Endothelial cell of umbilical vein (primary cell): ENCODE measurements around the gene SMAD7. TPM values are rescaled to one million over a fixed set of nuclear protein-coding genes. Genes with fewer than 3 reads are reported as not detected.

ENCODE experiments used
- BruUV-seq: library from RNA; stranded (reverse); fragments of 400-500 nt; replicated peaks from 2 replicates; lab custom pipeline; 2021; lab: Mats Ljungman, UMichigan
- CTCF ChIA-PET: fragments of 300-600, 350-600 bp; sonication (Branson Sonifier 250); formaldehyde crosslinking; loops from one replicate; lab custom pipeline; 2021; ENCODE audit warnings: antibody characterized with exemption, inconsistent platforms; lab: Charles Lee
- POLR2A ChIA-PET: fragments of 300-600, 350-600 bp; sonication (Branson Sonifier 250); formaldehyde crosslinking; loops from one replicate; lab custom pipeline; 2021; ENCODE audit warnings: antibody characterized with exemption, inconsistent platforms; lab: Charles Lee
- DNase-seq: peaks from one replicate; pipeline ENCODE4 v3.0.0-alpha.2; 2011; ENCODE audit warnings: low read depth, low spot score
- FAIRE-seq: peaks from 2 replicates; lab custom pipeline; 2011; peaks lifted over from hg19 to GRCh38; lab: Jason Lieb, UNC
- H2AFZ ChIP-seq: 2 replicates; pipeline ENCODE4 v1.6.0; 2012; ENCODE audit warnings: low read depth, low read length, control low read depth, inconsistent platforms
- H3K27ac ChIP-seq: 2 replicates; pipeline ENCODE4 v1.5.1; 2011; ENCODE audit warnings: low read depth, mild to moderate bottlenecking, control low read depth, low read length, moderate library complexity; ENCODE audit not compliant: insufficient read depth
- H3K27me3 ChIP-seq, 2 experiments: 2 replicates each; pipeline versions ENCODE4 v1.6.0 to v1.6.1; 2011; ENCODE audit warnings: low read length in 2 of 2, mixed read lengths in 1 of 2; ENCODE audit not compliant: control insufficient read depth in 2 of 2, insufficient read depth in 2 of 2
- H3K36me3 ChIP-seq, 2 experiments: 2 replicates in 1 of 2; 3 replicates in 1 of 2; pipeline ENCODE4 v1.5.1; 2011; ENCODE audit warnings: low read length in 2 of 2, mild to moderate bottlenecking in 1 of 2, moderate library complexity in 1 of 2; ENCODE audit not compliant: control insufficient read depth in 2 of 2, insufficient read depth in 2 of 2; ENCODE audit errors: extremely low read depth in 1 of 2
- H3K4me1 ChIP-seq: 3 replicates; pipeline ENCODE4 v1.5.1; 2011; ENCODE audit warnings: mild to moderate bottlenecking, low read length; ENCODE audit not compliant: control insufficient read depth, insufficient read depth; ENCODE audit errors: extremely low read depth
- H3K4me2 ChIP-seq: 2 replicates; pipeline ENCODE4 v1.6.1; 2011; ENCODE audit warnings: low read length, control low read depth, mixed read lengths; ENCODE audit not compliant: insufficient read depth
- H3K4me3 ChIP-seq, 3 experiments: fragments of 200-600 bp in 1 of 3; sonication (generic), shearing (Covaris generic) in 1 of 3; replicated peaks in 1 of 3; 2 replicates each; pipeline ENCODE4 v1.5.1; 2011 to 2016; ENCODE audit warnings: control low read depth in 3 of 3, low read length in 3 of 3, mild to moderate bottlenecking in 2 of 3, inconsistent platforms in 1 of 3, low read depth in 1 of 3, moderate library complexity in 1 of 3; ENCODE audit not compliant: insufficient read depth in 1 of 3
- H3K79me2 ChIP-seq: 2 replicates; pipeline ENCODE4 v1.6.0; 2012; ENCODE audit warnings: low read length, inconsistent platforms; ENCODE audit not compliant: control insufficient read depth, insufficient read depth
- H3K9ac ChIP-seq: replicated peaks from 2 replicates; pipeline ENCODE3; 2011; ENCODE audit warnings: low read length, control low read depth; ENCODE audit not compliant: insufficient read depth; ENCODE audit errors: extremely low read depth
- H3K9me1 ChIP-seq: replicated peaks from 3 replicates; pipeline ENCODE4 v1.6.0; 2011; ENCODE audit warnings: mild to moderate bottlenecking, low read length; ENCODE audit not compliant: control insufficient read depth, insufficient read depth; ENCODE audit errors: extremely low read depth
- H3K9me3 ChIP-seq: replicated peaks from 2 replicates; pipeline ENCODE4 v1.5.1; 2012; ENCODE audit warnings: low read length, inconsistent platforms; ENCODE audit not compliant: control insufficient read depth, insufficient read depth
- H4K20me1 ChIP-seq: replicated peaks from 2 replicates; pipeline ENCODE3; 2011; ENCODE audit warnings: mild to moderate bottlenecking, low read length; ENCODE audit not compliant: control insufficient read depth, insufficient read depth; ENCODE audit errors: extremely low read depth
- EZH2 ChIP-seq: IDR thresholded peaks from 2 replicates; pipeline ENCODE4 v1.6.1; 2012; ENCODE audit warnings: borderline replicate concordance, low read depth, mild to moderate bottlenecking, moderate library complexity, low read length, inconsistent platforms; ENCODE audit not compliant: severe bottlenecking
- FOS ChIP-seq: IDR thresholded peaks from 2 replicates; pipeline ENCODE4 v1.6.1; 2011; ENCODE audit warnings: mild to moderate bottlenecking, low read length, moderate library complexity, borderline replicate concordance; ENCODE audit not compliant: insufficient read depth
- GATA2 ChIP-seq: IDR thresholded peaks from 2 replicates; pipeline ENCODE4 v1.7.0; 2011; ENCODE audit warnings: low read depth, mild to moderate bottlenecking, moderate library complexity, mixed read lengths, low read length; ENCODE audit not compliant: insufficient read length, insufficient read depth
- JUN ChIP-seq: IDR thresholded peaks from 2 replicates; pipeline ENCODE4 v1.6.1; 2011; ENCODE audit warnings: borderline replicate concordance, low read depth; ENCODE audit not compliant: insufficient read length, insufficient read depth
- MYC ChIP-seq: IDR thresholded peaks from one replicate; pipeline ENCODE4 v1.6.1; 2011; ENCODE audit warnings: mild to moderate bottlenecking, low read depth, low read length
- POLR2A ChIP-seq: IDR thresholded peaks from 2 replicates; pipeline ENCODE4 v1.6.1; 2012; ENCODE audit warnings: low read depth, mild to moderate bottlenecking, control low read depth, low read length
- POLR2AphosphoS5 ChIP-seq: IDR thresholded peaks from 2 replicates; pipeline ENCODE4 v1.6.1; 2012; ENCODE audit warnings: low read depth, mild to moderate bottlenecking, control low read depth, low read length, moderate library complexity; ENCODE audit not compliant: insufficient read depth
- dilution Hi-C: fragments of 300-500 bp; cut with MboI; formaldehyde crosslinking; loops from one replicate; pipeline ENCODE4 v1.15.0; 2019; ENCODE audit warnings: low sequenced_read_pairs; ENCODE audit not compliant: extremely low pct_ligation_motif_present
- intact Hi-C: fragments of 100-400 bp; cut with micrococcal nuclease; formaldehyde crosslinking; loops from one replicate; pipeline ENCODE4 v1.10.0; 2022
- polyA plus RNA-seq, 4 experiments: library from polyadenylated mRNA; depleted of rRNA in 3 of 4; stranded (reverse) in 3 of 4; unstranded in 1 of 4; fragments of >200 nt; gene quantifications; 2 replicates each; pipeline versions ENCODE4 v1.2.1 to v1.2.3, GENCODE V29; 2011 to 2012; ENCODE audit warnings: missing spikeins in 1 of 4
- total RNA-seq: library from RNA; stranded (reverse); gene quantifications from 2 replicates; pipeline ENCODE4 v1.2.3, GENCODE V29; 2021
- TF ChIP-seq, protein P1 (sequence below), 2 donors: IDR thresholded peaks; 1 replicate in 1 of 2; 2 replicates in 1 of 2; pipeline ENCODE4 v1.5.1; 2011; ENCODE audit warnings: low read length in 2 of 2, mild to moderate bottlenecking in 2 of 2, moderate library complexity in 2 of 2, control low read depth in 1 of 2, inconsistent platforms in 1 of 2, low read depth in 1 of 2; ENCODE audit not compliant: insufficient read depth in 1 of 2; ENCODE audit errors: extremely low read depth in 1 of 2
- TF ChIP-seq, protein P2 (sequence below): IDR thresholded peaks from 2 replicates; pipeline ENCODE4 v1.6.1; 2011; ENCODE audit not compliant: insufficient read depth, insufficient read length

The SMAD7 gene
- total and polyA plus RNA-seq, 2 donors (not counting 3 experiments of a cell fraction or from before 2014, with no cell fraction given), result 3.6 to 8.0 TPM

DNA sequence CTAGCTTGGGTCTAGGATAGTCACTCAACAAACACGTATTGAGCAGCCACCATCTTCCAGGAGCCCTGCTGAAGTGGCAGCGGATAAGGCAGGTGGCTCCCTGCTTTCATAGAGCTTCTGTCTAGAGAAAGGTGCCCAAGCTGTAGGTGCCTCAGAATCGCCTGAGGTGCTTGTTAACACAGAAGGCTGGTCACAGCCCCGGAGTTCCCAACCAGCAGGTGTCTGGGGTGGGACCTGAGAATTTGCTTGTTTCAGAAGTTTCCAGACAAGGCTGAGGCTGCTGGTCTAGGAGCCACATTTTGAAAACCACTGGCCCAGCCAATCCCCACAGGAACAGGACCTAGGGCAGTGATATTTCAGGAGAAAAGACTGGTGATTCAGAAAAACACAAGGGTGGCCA, 45.3 kb upstream of the SMAD7 start:
- TF ChIP-seq, protein P1, sequence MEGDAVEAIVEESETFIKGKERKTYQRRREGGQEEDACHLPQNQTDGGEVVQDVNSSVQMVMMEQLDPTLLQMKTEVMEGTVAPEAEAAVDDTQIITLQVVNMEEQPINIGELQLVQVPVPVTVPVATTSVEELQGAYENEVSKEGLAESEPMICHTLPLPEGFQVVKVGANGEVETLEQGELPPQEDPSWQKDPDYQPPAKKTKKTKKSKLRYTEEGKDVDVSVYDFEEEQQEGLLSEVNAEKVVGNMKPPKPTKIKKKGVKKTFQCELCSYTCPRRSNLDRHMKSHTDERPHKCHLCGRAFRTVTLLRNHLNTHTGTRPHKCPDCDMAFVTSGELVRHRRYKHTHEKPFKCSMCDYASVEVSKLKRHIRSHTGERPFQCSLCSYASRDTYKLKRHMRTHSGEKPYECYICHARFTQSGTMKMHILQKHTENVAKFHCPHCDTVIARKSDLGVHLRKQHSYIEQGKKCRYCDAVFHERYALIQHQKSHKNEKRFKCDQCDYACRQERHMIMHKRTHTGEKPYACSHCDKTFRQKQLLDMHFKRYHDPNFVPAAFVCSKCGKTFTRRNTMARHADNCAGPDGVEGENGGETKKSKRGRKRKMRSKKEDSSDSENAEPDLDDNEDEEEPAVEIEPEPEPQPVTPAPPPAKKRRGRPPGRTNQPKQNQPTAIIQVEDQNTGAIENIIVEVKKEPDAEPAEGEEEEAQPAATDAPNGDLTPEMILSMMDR (IDR thresholded peaks at IDR 0.05; ENCODE audit: extremely low read depth in 1 of 2, insufficient read depth in 1 of 2, low read depth in 1 of 2, low read length in 2 of 2), result no peak
- TF ChIP-seq MYC, result no peak
- TF ChIP-seq POLR2A, result no peak
- no peak for TF ChIP-seq POLR2AphosphoS5
- no peak for TF ChIP-seq FOS
- no peak for TF ChIP-seq JUN
- no peak for TF ChIP-seq EZH2
- TF ChIP-seq, protein P2, sequence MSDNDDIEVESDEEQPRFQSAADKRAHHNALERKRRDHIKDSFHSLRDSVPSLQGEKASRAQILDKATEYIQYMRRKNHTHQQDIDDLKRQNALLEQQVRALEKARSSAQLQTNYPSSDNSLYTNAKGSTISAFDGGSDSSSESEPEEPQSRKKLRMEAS, result no peak
- TF ChIP-seq GATA2, result no peak
- no peak for FAIRE-seq
- Histone ChIP-seq H3K9me3 (no peaks in the 10 kb centered on the region), H4K20me1 (no peaks in the 10 kb centered on the region), H3K36me3 (no peaks in the 10 kb centered on the region), H2AFZ (no peak overlapping the region), H3K27me3 (no peaks in the 10 kb centered on the region), H3K27ac (no peak overlapping the region), H3K4me2 (no peak overlapping the region), H3K4me1 (peaks cover 9% of the 10 kb centered on the region), H3K79me2 (no peaks in the 10 kb centered on the region), H3K9ac (no peak overlapping the region), H3K9me1 (no peaks in the 10 kb centered on the region), H3K4me3 (no peak overlapping the region)
- ChIA-PET CTCF (no interaction called here), POLR2A (no interaction called here)
- no TSS peak for BruUV-seq
- dilution Hi-C loops (no loop called here), intact Hi-C loops (no loop called here)
- DNase-seq, result no peak
